Hepatocyte (in vitro differentiated cells): ENCODE results near the gene SPDEF. TPM values are rescaled to one million over a fixed set of nuclear protein-coding genes. Genes with fewer than 3 reads are reported as not detected.

Experiments
- DNase-seq: peaks from one replicate; pipeline ENCODE4 v3.0.0-alpha.2; 2016; ENCODE audit warnings: low spot score
- H2AFZ ChIP-seq: fragments of 200-600 bp; sonication (generic); 2 replicates; pipeline ENCODE4 v1.6.0; 2016; ENCODE audit warnings: antibody characterized with exemption, mild to moderate bottlenecking
- H3K27ac ChIP-seq: fragments of 200-600 bp; sonication (generic); 2 replicates; pipeline ENCODE4 v1.5.1; 2016; ENCODE audit warnings: mild to moderate bottlenecking
- H3K27me3 ChIP-seq: fragments of 200-600 bp; sonication (generic); 2 replicates; pipeline ENCODE4 v1.6.1; 2016
- H3K36me3 ChIP-seq: fragments of 200-600 bp; sonication (generic); replicated peaks from 2 replicates; pipeline ENCODE4 v1.5.1; 2016; ENCODE audit warnings: low read depth; ENCODE audit not compliant: insufficient read depth
- H3K4me1 ChIP-seq: fragments of 200-600 bp; sonication (generic); 2 replicates; pipeline ENCODE4 v1.5.1; 2016; ENCODE audit warnings: mild to moderate bottlenecking, moderate library complexity; ENCODE audit not compliant: insufficient read depth
- H3K4me2 ChIP-seq: fragments of 200-600 bp; sonication (generic); 2 replicates; pipeline ENCODE4 v1.6.0; 2016
- H3K4me3 ChIP-seq: fragments of 200-600 bp; sonication (generic); 2 replicates; pipeline ENCODE4 v1.5.1; 2016; ENCODE audit warnings: mild to moderate bottlenecking
- H3K79me2 ChIP-seq: fragments of 200-600 bp; sonication (generic); 2 replicates; pipeline ENCODE4 v1.6.0; 2017; ENCODE audit warnings: mild to moderate bottlenecking
- H3K9me2 ChIP-seq: fragments of 200-600 bp; sonication (generic); replicated peaks from 2 replicates; pipeline ENCODE4 v1.6.0; 2017; ENCODE audit warnings: mild to moderate bottlenecking; ENCODE audit not compliant: insufficient read depth
- H3K9me3 ChIP-seq: fragments of 200-600 bp; sonication (generic); 2 replicates; pipeline ENCODE4 v1.5.1; 2016; ENCODE audit warnings: low read depth, mild to moderate bottlenecking
- H4K20me1 ChIP-seq: fragments of 200-600 bp; sonication (generic); 2 replicates; pipeline ENCODE4 v1.6.0; 2016; ENCODE audit warnings: mild to moderate bottlenecking; ENCODE audit not compliant: insufficient read depth, poor library complexity, severe bottlenecking
- EZH2 ChIP-seq: fragments of 200-600 bp; sonication (generic); IDR thresholded peaks from 2 replicates; pipeline ENCODE4 v1.6.1; 2016; ENCODE audit warnings: antibody characterized with exemption, mild to moderate bottlenecking, borderline replicate concordance
- EZH2phosphoT487 ChIP-seq: fragments of 200-600 bp; sonication (generic); IDR thresholded peaks from one replicate; pipeline ENCODE4 v1.6.1; 2018; ENCODE audit warnings: antibody characterized with exemption, mild to moderate bottlenecking, low read depth, moderate library complexity; ENCODE audit not compliant: unreplicated experiment, severe bottlenecking
- WGBS: methylation state at CpG from one replicate; pipeline ENCODE4 v1.1.6; 2016; ENCODE audit warnings: low lambda C conversion rate; ENCODE audit errors: missing lambda C conversion rate; 5-methylcytosine and 5-hydroxymethylcytosine counted together
- polyA plus RNA-seq: library from polyadenylated mRNA; unstranded; fragments of >200 nt; fragmentation: Nextera tagmentation; extraction: Ambion mirVana; gene quantifications from 2 replicates; pipeline ENCODE4 v1.2.1, GENCODE V29; 2016
- total RNA-seq: library from RNA; depleted of rRNA; stranded (reverse); fragments of >200 nt; gene quantifications from 2 replicates; pipeline ENCODE4 v1.2.3, GENCODE V29; 2014
- TF ChIP-seq, protein P1 (sequence below): fragments of 200-600 bp; sonication (generic); IDR thresholded peaks from 2 replicates; pipeline ENCODE4 v1.5.1; 2016; ENCODE audit warnings: antibody characterized with exemption, mild to moderate bottlenecking; ENCODE audit not compliant: poor library complexity

The SPDEF gene
- total and polyA plus RNA-seq, 2 experiments from 2014 or later = 0.80 to 1.5 TPM

DNA sequence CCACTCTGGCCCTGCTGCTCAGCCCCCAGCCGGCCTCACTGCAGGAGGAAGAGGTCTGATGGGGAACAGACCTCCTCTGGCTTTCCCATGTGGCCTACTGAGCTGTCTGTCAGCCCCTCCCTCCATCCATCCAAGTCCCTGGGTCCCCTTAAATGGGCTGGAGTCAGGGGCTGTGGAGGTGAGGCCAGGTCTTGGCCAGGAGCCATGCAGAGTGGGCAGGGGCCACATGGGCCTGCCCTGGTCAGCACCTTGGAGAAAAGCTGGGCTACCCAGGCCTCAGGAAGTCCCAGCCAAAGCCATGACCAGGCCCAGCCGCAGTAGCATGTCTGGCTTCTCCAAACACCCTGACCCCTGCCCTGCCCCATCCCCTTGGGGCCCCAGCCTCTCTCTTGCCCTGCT lies 6.3 kb downstream of the SPDEF start:
- DNase-seq = no peak
- Histone ChIP-seq H3K79me2 (no peaks in the 10 kb centered on the region), H3K4me2 (no peak overlapping the region), H3K27me3 (no peaks in the 10 kb centered on the region), H4K20me1 (no peaks in the 10 kb centered on the region), H3K4me3 (no peak overlapping the region), H3K9me3 (no peaks in the 10 kb centered on the region), H3K27ac (no peak overlapping the region), H3K9me2 (no peaks in the 10 kb centered on the region), H3K36me3 (no peaks in the 10 kb centered on the region), H3K4me1 (peaks cover 7% of the 10 kb centered on the region), H2AFZ (no peak overlapping the region)
- 89% methylated on average over 1 of the region's 2 CpGs for WGBS
- TF ChIP-seq EZH2phosphoT487 (no peak), EZH2 (no peak)
- TF ChIP-seq, protein P1, sequence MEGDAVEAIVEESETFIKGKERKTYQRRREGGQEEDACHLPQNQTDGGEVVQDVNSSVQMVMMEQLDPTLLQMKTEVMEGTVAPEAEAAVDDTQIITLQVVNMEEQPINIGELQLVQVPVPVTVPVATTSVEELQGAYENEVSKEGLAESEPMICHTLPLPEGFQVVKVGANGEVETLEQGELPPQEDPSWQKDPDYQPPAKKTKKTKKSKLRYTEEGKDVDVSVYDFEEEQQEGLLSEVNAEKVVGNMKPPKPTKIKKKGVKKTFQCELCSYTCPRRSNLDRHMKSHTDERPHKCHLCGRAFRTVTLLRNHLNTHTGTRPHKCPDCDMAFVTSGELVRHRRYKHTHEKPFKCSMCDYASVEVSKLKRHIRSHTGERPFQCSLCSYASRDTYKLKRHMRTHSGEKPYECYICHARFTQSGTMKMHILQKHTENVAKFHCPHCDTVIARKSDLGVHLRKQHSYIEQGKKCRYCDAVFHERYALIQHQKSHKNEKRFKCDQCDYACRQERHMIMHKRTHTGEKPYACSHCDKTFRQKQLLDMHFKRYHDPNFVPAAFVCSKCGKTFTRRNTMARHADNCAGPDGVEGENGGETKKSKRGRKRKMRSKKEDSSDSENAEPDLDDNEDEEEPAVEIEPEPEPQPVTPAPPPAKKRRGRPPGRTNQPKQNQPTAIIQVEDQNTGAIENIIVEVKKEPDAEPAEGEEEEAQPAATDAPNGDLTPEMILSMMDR = no peak

DNA sequence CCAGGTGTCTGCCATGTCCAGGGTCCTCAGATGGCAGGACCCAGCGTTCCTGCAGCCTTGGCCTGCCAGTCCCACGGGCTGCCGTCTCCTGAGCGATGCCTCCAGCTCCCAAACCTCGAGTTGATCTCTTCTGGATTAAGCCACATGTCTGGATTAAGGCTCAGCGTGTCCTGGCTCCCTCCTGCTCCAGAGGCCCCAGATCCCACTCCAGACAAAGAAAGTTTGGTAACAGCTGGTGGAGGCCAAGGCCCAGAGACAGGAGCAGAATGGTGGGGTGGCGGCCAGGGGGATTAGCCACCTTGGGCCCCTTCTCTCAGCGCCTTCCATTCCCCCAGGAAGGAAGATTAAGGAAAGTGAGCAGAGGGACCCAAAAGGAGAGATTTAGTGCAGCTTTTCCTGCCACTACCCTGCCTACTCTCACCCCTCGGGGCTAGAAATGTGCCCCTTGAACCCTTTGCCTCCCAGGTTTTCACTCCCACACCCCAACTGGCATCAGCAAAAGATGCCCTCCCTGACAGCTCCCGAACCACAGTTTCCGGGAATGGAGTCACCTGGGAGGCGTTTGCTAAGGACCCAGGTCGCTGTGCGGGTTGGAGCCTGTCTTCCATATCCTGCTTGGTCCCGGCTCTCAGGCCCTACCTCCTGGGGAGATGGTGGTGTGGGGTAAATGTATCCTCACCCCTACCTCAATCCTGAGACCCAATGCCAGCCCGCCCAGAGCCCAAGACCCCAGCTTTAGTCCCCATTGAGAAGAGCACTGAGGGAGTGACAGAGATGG lies 6.9 kb downstream of the SPDEF start:
- DNase-seq = no peak
- 79% methylated on average over 16 of the region's 16 CpGs for WGBS
- TF ChIP-seq, protein P1 = no peak
- TF ChIP-seq EZH2 (no peak), EZH2phosphoT487 (no peak)
- Histone ChIP-seq H3K9me2 (no peaks in the 10 kb centered on the region), H3K79me2 (no peaks in the 10 kb centered on the region), H4K20me1 (no peaks in the 10 kb centered on the region), H3K9me3 (no peaks in the 10 kb centered on the region), H3K27ac (no peak overlapping the region), H3K27me3 (no peaks in the 10 kb centered on the region), H3K4me1 (peaks cover 7% of the 10 kb centered on the region), H2AFZ (no peak overlapping the region), H3K4me3 (no peak overlapping the region), H3K4me2 (no peak overlapping the region), H3K36me3 (no peaks in the 10 kb centered on the region)

DNA sequence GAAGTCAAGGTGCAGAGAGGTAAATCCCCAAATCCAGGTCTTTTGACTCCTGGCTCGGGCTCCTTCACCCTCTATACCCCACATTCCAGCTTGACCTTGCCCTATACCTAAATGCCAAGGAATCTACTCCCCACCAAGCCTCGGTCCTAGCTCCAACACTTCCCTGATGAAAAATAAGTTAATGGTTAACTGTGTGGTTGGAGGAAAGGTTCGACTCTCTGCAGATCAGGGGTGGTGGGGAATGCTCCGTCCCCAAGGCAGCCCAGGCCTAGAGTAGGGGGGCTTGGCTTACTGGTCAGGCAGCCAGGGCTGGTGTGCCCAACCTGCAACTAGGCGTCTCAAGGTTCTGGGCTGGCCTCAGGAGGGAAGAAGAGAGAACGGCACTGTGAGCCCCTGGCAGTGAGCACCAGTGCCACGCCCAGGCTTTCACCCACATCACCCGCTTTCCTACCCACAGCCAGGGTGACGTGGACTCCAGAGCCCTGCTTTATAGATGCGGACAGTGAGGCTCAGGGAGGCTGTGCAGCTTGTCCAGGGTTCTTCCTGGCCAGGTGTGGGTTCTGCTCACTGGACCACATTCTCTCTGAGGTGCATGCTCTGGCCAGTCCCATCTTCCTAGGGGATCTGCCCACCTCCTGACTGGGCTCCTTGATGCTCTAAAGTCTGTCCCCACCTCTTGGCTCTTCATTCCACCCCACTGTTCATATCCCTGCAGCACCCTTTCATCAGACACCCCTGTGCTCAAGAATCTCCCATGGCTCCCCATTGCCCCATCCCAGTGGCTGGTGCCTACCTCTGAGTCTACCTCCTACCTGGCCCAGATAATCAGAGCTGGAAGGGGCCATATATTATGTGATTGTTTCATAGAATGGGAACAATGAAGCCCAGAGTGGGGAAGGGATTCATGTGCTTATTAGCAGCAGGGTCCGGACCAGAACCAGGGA lies 8.2 kb downstream of the SPDEF start:
- no peaks in the 10 kb centered on the region for H4K20me1 ChIP-seq
- no peak overlapping the region for H3K27ac ChIP-seq
- H2AFZ ChIP-seq = no peak overlapping the region
- no peaks in the 10 kb centered on the region for H3K79me2 ChIP-seq
- TF ChIP-seq, protein P1 = no peak
- no peak for TF ChIP-seq EZH2
- no peak for TF ChIP-seq EZH2phosphoT487
- H3K4me2 ChIP-seq = no peak overlapping the region
- WGBS = 79% methylated on average over 11 of the region's 11 CpGs
- no peaks in the 10 kb centered on the region for H3K9me3 ChIP-seq
- peaks cover 7% of the 10 kb centered on the region for H3K4me1 ChIP-seq
- DNase-seq = no peak
- no peaks in the 10 kb centered on the region for H3K9me2 ChIP-seq
- H3K36me3 ChIP-seq = no peaks in the 10 kb centered on the region
- no peaks in the 10 kb centered on the region for H3K27me3 ChIP-seq
- H3K4me3 ChIP-seq = no peak overlapping the region
